HepG2 (cell line): ENCODE results near the gene TSHZ1. TPM values are rescaled to one million over a fixed set of nuclear protein-coding genes. Genes with fewer than 3 reads are reported as not detected.
A peak's percentile ranks its signal among the peaks of the same experiment; 100 is the strongest.

Source experiments
- ATAC-seq: fragments of 200-7000 bp; cut with Tn5 transposase; 3 replicates; pipeline ENCODE4 v1.9.1; 2020; ENCODE audit warnings: mild to moderate bottlenecking, moderate library complexity
- Bru-seq: library from RNA; stranded (reverse); fragments of 400-500 nt; gene quantifications from one replicate; lab custom pipeline; 2021; lab: Mats Ljungman, UMichigan
- BruChase-seq, 2 experiments: library from RNA; stranded (reverse); fragments of 400-500 nt; gene quantifications; one replicate each; lab custom pipeline; 2021; lab: Mats Ljungman, UMichigan
- BruUV-seq: library from RNA; stranded (reverse); fragments of 400-500 nt; replicated peaks from 2 replicates; lab custom pipeline; 2021; lab: Mats Ljungman, UMichigan
- CTCF ChIA-PET: fragments of 300-600 bp; formaldehyde crosslinking; extraction: SDS; loops from one replicate; lab custom pipeline; 2021; ENCODE audit warnings: low total read pairs, inconsistent platforms, low intra/inter-chr PET ratio; lab: Yijun Ruan, JAX
- POLR2A ChIA-PET: fragments of 350-600 bp; sonication (Branson Sonifier 250); formaldehyde crosslinking; loops from one replicate; lab custom pipeline; 2020; ENCODE audit warnings: antibody characterized with exemption, inconsistent platforms; lab: Yijun Ruan, JAX
- DNase-seq: peaks from one replicate; pipeline ENCODE4 v3.0.0-alpha.2; 2015; ENCODE audit warnings: low spot score
- FAIRE-seq: peaks from 3 replicates; lab custom pipeline; 2011; peaks lifted over from hg19 to GRCh38; lab: Jason Lieb, UNC
- H2AFZ ChIP-seq: one replicate; pipeline ENCODE4 v1.6.1; 2011; ENCODE audit warnings: low read length, inconsistent platforms
- H3K27ac ChIP-seq: fragments of 300-600 bp; 3 replicates; pipeline ENCODE4 v1.8.0; 2011; ENCODE audit warnings: mixed run types, mild to moderate bottlenecking, mixed read lengths, low read length, inconsistent platforms; ENCODE audit not compliant: insufficient read depth; ENCODE audit errors: extremely low read length
- H3K27me3 ChIP-seq, 2 experiments: fragments of 200-600 bp in 1 of 2; 2 replicates in 1 of 2; 3 replicates in 1 of 2; pipeline versions ENCODE4 v1.6.0 to v1.8.0; 2011; ENCODE audit warnings: low read length in 2 of 2, mild to moderate bottlenecking in 2 of 2, moderate library complexity in 2 of 2, inconsistent platforms in 1 of 2; ENCODE audit not compliant: insufficient read depth in 2 of 2, control insufficient read depth in 1 of 2
- H3K36me3 ChIP-seq, 2 experiments: fragments of 200-600 bp in 1 of 2; replicated peaks in 1 of 2; 2 replicates in 1 of 2; 3 replicates in 1 of 2; pipeline versions ENCODE4 v1.5.1 to v1.8.0; 2011; ENCODE audit warnings: low read length in 2 of 2, inconsistent platforms in 1 of 2; ENCODE audit not compliant: insufficient read depth in 2 of 2, control insufficient read depth in 1 of 2
- H3K4me1 ChIP-seq: 2 replicates; pipeline ENCODE4 v1.5.1; 2012; ENCODE audit warnings: low read length, inconsistent platforms; ENCODE audit not compliant: insufficient read depth
- H3K4me2 ChIP-seq: 2 replicates; pipeline ENCODE4 v1.6.0; 2011; ENCODE audit warnings: low read depth, low read length, inconsistent platforms
- H3K4me3 ChIP-seq, 3 experiments: fragments of 200-600 bp in 1 of 3; sonication (generic), shearing (Covaris generic) in 1 of 3; replicated peaks in 1 of 3; 2 replicates each; pipeline ENCODE4 v1.5.1; 2011 to 2016; ENCODE audit warnings: low read length in 3 of 3, inconsistent platforms in 2 of 3, low read depth in 2 of 3, mild to moderate bottlenecking in 2 of 3, control low read depth in 1 of 3, mixed read lengths in 1 of 3; ENCODE audit not compliant: insufficient read depth in 1 of 3
- H3K79me2 ChIP-seq: one replicate; pipeline ENCODE4 v1.6.1; 2011; ENCODE audit warnings: low read length, inconsistent platforms; ENCODE audit not compliant: insufficient read depth
- H3K9ac ChIP-seq: 2 replicates; pipeline ENCODE4 v1.6.0; 2011; ENCODE audit warnings: mild to moderate bottlenecking, low read depth, low read length, inconsistent platforms; ENCODE audit not compliant: insufficient read depth
- H3K9me3 ChIP-seq: 2 replicates; pipeline ENCODE4 v1.5.1; 2012; ENCODE audit warnings: mild to moderate bottlenecking, low read length
- H4K20me1 ChIP-seq: 2 replicates; pipeline ENCODE4 v1.6.0; 2011; ENCODE audit warnings: inconsistent platforms, mild to moderate bottlenecking, low read length, moderate library complexity; ENCODE audit not compliant: insufficient read depth
- ARID3A ChIP-seq: IDR thresholded peaks from 2 replicates; pipeline ENCODE4 v1.6.1; 2012; ENCODE audit warnings: low read depth, low read length, improper control_type of control experiment
- ATM ChIP-seq: fragments of 450-650 bp; IDR thresholded peaks from 2 replicates; pipeline ENCODE4 v1.7.1; 2017; ENCODE audit warnings: mild to moderate bottlenecking, borderline replicate concordance
- ATRX ChIP-seq: sonication (generic); formaldehyde crosslinking; IDR thresholded peaks from 2 replicates; pipeline ENCODE4 v1.4.0; 2020; ENCODE audit warnings: missing genetic modification reagents, borderline replicate concordance
- ELF1 ChIP-seq: sonication (generic); formaldehyde crosslinking; IDR thresholded peaks from 2 replicates; pipeline ENCODE4 v1.4.0; 2020; ENCODE audit warnings: missing genetic modification reagents
- HOXA5 ChIP-seq: sonication (generic); formaldehyde crosslinking; IDR thresholded peaks from 2 replicates; pipeline ENCODE4 v1.4.0; 2020; ENCODE audit warnings: missing genetic modification reagents
- MYPOP ChIP-seq: sonication (generic); formaldehyde crosslinking; IDR thresholded peaks from 2 replicates; pipeline ENCODE4 v1.8.1; 2023; ENCODE audit warnings: mild to moderate bottlenecking, moderate library complexity, missing genetic modification reagents
- POLR2G ChIP-seq: fragments of 200-400 bp; formaldehyde crosslinking; IDR thresholded peaks from 2 replicates; pipeline ENCODE4 v1.6.1; 2018; ENCODE audit warnings: mild to moderate bottlenecking, low read depth, low read length, moderate library complexity
- SIN3A ChIP-seq: IDR thresholded peaks from 2 replicates; pipeline ENCODE4 v1.6.1; 2011; ENCODE audit warnings: low read depth, mild to moderate bottlenecking, control low read depth, low read length, borderline replicate concordance
- SRF ChIP-seq: IDR thresholded peaks from 2 replicates; pipeline ENCODE4 v1.6.1; 2011; ENCODE audit warnings: mild to moderate bottlenecking, low read depth, low read length, moderate library complexity
- TCF7 ChIP-seq: sonication (generic); IDR thresholded peaks from 2 replicates; pipeline ENCODE4 v1.6.1; 2016; ENCODE audit warnings: antibody characterized with exemption, low read depth
- ZEB1 ChIP-seq: IDR thresholded peaks from 2 replicates; pipeline ENCODE4 v1.6.1; 2012; ENCODE audit warnings: mild to moderate bottlenecking, low read depth, inconsistent platforms; ENCODE audit not compliant: insufficient replicate concordance
- WGBS: methylation state at CpG from one replicate; pipeline ENCODE4 v1.1.6; 2017; ENCODE audit warnings: low lambda C conversion rate; 5-methylcytosine and 5-hydroxymethylcytosine counted together
- in situ Hi-C: cut with HindIII; loops from 2 replicates; pipeline ENCODE4 v1.10.0; 2017; ENCODE audit warnings: low pct_unique_long_range_greater_than_20kb; ENCODE audit not compliant: extremely low pct_ligation_motif_present
- intact Hi-C: fragments of 100-400 bp; cut with micrococcal nuclease; formaldehyde crosslinking; loops from one replicate; pipeline ENCODE4 v1.10.0; 2022; ENCODE audit not compliant: unreplicated experiment
- long read RNA-seq, 2 experiments: library from RNA in 1 of 2; library from polyadenylated mRNA in 1 of 2; stranded (forward) in 1 of 2; unstranded in 1 of 2; transcript quantifications; one replicate each; pipeline ENCODE4 v2.0.0, GENCODE V29; 2019 to 2022
- polyA minus RNA-seq, 3 experiments: library from RNA; depleted of rRNA, polyadenylated mRNA; stranded (reverse); fragments of >200 nt; gene quantifications; 2 replicates each; pipeline ENCODE4 v1.2.3, GENCODE V29; 2011; ENCODE audit warnings: low replicate concordance in 1 of 3
- polyA plus RNA-seq, 8 experiments: library from polyadenylated mRNA; depleted of rRNA in 3 of 8; stranded (reverse) in 7 of 8; unstranded in 1 of 8; fragments of >200 nt; fragmentation: Illumina TruSeq in 4 of 8; extraction: Trizol in 4 of 8; gene quantifications; 2 replicates each; pipeline versions ENCODE4 v1.2.1 to v1.2.3, GENCODE V29; 2011 to 2016; ENCODE audit warnings: low read depth in 4 of 8, missing spikeins in 1 of 8, mixed read lengths in 1 of 8; ENCODE audit not compliant: insufficient read depth in 1 of 8
- total RNA-seq, 5 experiments: library from RNA; depleted of rRNA; stranded (reverse); fragments of >200 nt; fragmentation: Illumina TruSeq; extraction: Trizol; gene quantifications; 2 replicates each; pipeline ENCODE4 v1.2.3, GENCODE V29; 2016; ENCODE audit warnings: low read depth in 1 of 5

Gene TSHZ1
- total RNA-seq (2016; rRNA removed; fragmentation: Illumina TruSeq; extraction: Trizol): 2.5 and 2.6 TPM in 2 replicates
- 0.20 and 0.35 TPM in 2 replicates for total RNA-seq (2016; cell fraction: cytosol; rRNA removed; fragmentation: Illumina TruSeq; extraction: Trizol; ENCODE audit: low read depth)
- 2.1 and 2.4 TPM in 2 replicates for total RNA-seq (2016; cell fraction: insoluble cytoplasmic fraction; rRNA removed; fragmentation: Illumina TruSeq; extraction: Trizol)
- total RNA-seq (2016; cell fraction: membrane; rRNA removed; fragmentation: Illumina TruSeq; extraction: Trizol): 1.5 and 1.6 TPM in 2 replicates
- 2.9 and 3.6 TPM in 2 replicates for total RNA-seq (2016; cell fraction: nucleus; rRNA removed; fragmentation: Illumina TruSeq; extraction: Trizol)
- 2.4 and 2.7 TPM in 2 replicates for polyA plus RNA-seq (2011; rRNA removed)
- 1.7 and 1.8 TPM in 2 replicates for polyA plus RNA-seq (2011; cell fraction: cytosol; rRNA removed)
- polyA plus RNA-seq (2011; cell fraction: nucleus; rRNA removed): 3.2 and 3.4 TPM in 2 replicates
- 4.3 and 4.7 TPM in 2 replicates for polyA plus RNA-seq (2012)
- 0.17 and 0.18 TPM in 2 replicates for polyA plus RNA-seq (2016; cell fraction: cytosol; fragmentation: Illumina TruSeq; extraction: Trizol; ENCODE audit: low read depth)
- 2.9 and 3.5 TPM in 2 replicates for polyA plus RNA-seq (2016; cell fraction: insoluble cytoplasmic fraction; fragmentation: Illumina TruSeq; extraction: Trizol; ENCODE audit: low read depth)
- polyA plus RNA-seq (2016; cell fraction: membrane; fragmentation: Illumina TruSeq; extraction: Trizol; ENCODE audit: low read depth): 0.81 and 1.0 TPM in 2 replicates
- polyA plus RNA-seq (2016; cell fraction: nucleus; fragmentation: Illumina TruSeq; extraction: Trizol; ENCODE audit: insufficient read depth, low read depth): 3.8 and 3.9 TPM in 2 replicates
- polyA minus RNA-seq (2011; rRNA and poly(A)+ RNA removed; ENCODE audit: low replicate concordance): 4.9 and 6.5 TPM in 2 replicates
- 4.2 and 4.7 TPM in 2 replicates for polyA minus RNA-seq (2011; cell fraction: cytosol; rRNA and poly(A)+ RNA removed)
- 4.4 and 4.8 TPM in 2 replicates for polyA minus RNA-seq (2011; cell fraction: nucleus; rRNA and poly(A)+ RNA removed)
- percentile 61 among the genes with signal in this experiment for Bru-seq, nascent RNA
- percentile 48 among the genes with signal in this experiment for BruChase-seq, experiment 1, labeled RNA remaining after a 6-hour chase
- BruChase-seq, experiment 2, labeled RNA remaining after a 2-hour chase: percentile 56 among the genes with signal in this experiment
- long read RNA-seq, experiment 1, full-length matches to known transcripts: 4 of 4 reads
- long read RNA-seq, experiment 1, partial matches to known transcripts: 0 of 4 reads
- long read RNA-seq, experiment 1, other reads (novel, unspliced or antisense): 0 of 4 reads
- long read RNA-seq, experiment 2, full-length matches to known transcripts: 7 of 7 reads
- long read RNA-seq, experiment 2, partial matches to known transcripts: 0 of 7 reads
- long read RNA-seq, experiment 2, other reads (novel, unspliced or antisense): 0 of 7 reads

DNA sequence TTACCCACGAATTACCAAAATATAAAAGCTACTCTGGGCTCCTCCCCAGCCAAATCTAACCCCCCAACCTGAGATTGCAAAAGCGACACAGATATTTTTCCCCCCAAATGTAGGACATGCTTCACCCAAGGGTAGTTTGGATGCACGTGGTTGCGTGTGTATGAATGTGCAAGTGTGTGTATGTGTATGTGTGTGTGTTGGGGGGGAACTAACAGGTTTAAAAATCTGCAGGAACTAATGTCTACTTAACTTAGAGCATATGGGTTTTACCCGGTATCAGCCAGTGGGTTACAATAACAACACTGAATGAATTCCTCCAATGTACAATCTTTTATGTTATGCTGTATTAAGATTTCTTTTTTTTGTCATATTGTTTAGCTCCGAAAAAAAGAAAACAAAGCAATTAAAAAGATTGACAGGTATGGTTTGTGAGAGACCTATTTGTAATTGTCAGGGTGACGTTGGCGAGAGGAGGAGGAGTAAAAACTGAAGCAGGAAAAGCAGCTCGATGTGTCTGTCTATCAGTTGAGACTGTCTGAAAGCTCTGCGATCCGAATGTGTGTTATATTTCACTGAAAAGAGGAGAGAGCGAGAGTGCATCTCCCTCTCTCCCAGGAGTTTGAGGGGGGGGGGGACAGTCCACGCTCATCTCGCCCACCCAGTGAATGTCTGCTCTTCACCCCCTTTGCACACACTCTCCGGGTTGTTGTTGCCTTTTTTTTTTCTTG, at the start of gene TSHZ1:
Gene TSHZ1, plus strand, starts transcription at position 524 of the 728 bp plus-strand sequence. CDS start 1,080 bp downstream, outside the sequence.
- H3K79me2 ChIP-seq: peaks cover 38% of the 10 kb centered on the region
- peak within 1 kb of the TSS; percentile 99 for H3K4me2 ChIP-seq
- ChIA-PET CTCF (no interaction called here), POLR2A (interaction anchor here (1.0 to 1.4 kb wide), 3 partner anchors 38 to 669 kb away, joined by 3 to 6 read pairs (median 3); no protein-coding TSS in a partner anchor)
- 1% methylated on average over 15 of the region's 15 CpGs for WGBS
- H3K4me3 ChIP-seq: peak within 1 kb of the TSS; percentile 92 to 97 (median 95)
- intact Hi-C loops: loop anchor here (5.0 kb wide), 2 partner anchors 82 to 613 kb away; partner anchors contain the start of gene ZNF407
- peaks cover 51% of the 10 kb centered on the region for H3K4me1 ChIP-seq
- H3K9ac ChIP-seq: peak within 1 kb of the TSS; percentile 91
- BruUV-seq: no TSS peak
- FAIRE-seq: peak; percentile 73
- H2AFZ ChIP-seq: peak within 1 kb of the TSS; percentile 88
- peaks cover 11% of the 10 kb centered on the region; the same call in 1 of the 2 replicates for H4K20me1 ChIP-seq
- peak; percentile 28 for ATAC-seq
- DNase-seq: peak; percentile 85
- H3K27ac ChIP-seq: peak within 1 kb of the TSS; percentile 96
- H3K9me3 ChIP-seq: no peaks in the 10 kb centered on the region
- no peaks in the 10 kb centered on the region for H3K36me3 ChIP-seq
- H3K27me3 ChIP-seq: no peaks in the 10 kb centered on the region; a peak in 2 of 5 replicates
- in situ Hi-C loops: loop anchor here (25.0 kb wide), 1 partner anchor 923 kb away; the partner anchor contains the start of gene CYB5A
- peak; percentile 87 for TF ChIP-seq SRF
- TF ChIP-seq ATRX (CRISPR knock-in tag): no peak
- TF ChIP-seq ATM: no peak
- TF ChIP-seq ARID3A: peak; percentile 63
- TF ChIP-seq MYPOP (CRISPR knock-in tag): 0 out of 2 replicates have a peak, but pooled peaks have one; percentile 61
- no peak for TF ChIP-seq ZEB1
- TF ChIP-seq HOXA5 (CRISPR knock-in tag): 0 out of 2 replicates have a peak, but pooled peaks have one; percentile 40
- 0 out of 2 replicates have a peak, but pooled peaks have one; percentile 21 for TF ChIP-seq SIN3A
- TF ChIP-seq TCF7: no peak
- peak; percentile 13 for TF ChIP-seq ELF1 (CRISPR knock-in tag)
- 0 out of 2 replicates have a peak, but pooled peaks have one; percentile 40 for TF ChIP-seq POLR2G
